Activated CD8-positive, alpha-beta memory T cell treated with anti-CD3 and anti-CD28 coated beads for 48 hours (primary cell): ENCODE measurements around the gene UPF1.

ENCODE experiments used
- DNase-seq, 3 experiments: peaks; one replicate each; pipeline ENCODE4 v3.0.0-alpha.2; 2020; ENCODE audit warnings: low read depth in 2 of 3, low spot score in 2 of 3

Gene UPF1

GRCh38 chr19:18831524-18832305 lies at the start of gene UPF1:
UPF1 (plus strand) TSS chr19:18831959; CDS start chr19:18832210, 251 bp downstream.
- DNase-seq, result peak; percentile 88 to 94 (median 90)

GRCh38 chr19:18782559-18783225 lies 49.1 kb upstream of the UPF1 start:
- no peak for DNase-seq

DNA sequence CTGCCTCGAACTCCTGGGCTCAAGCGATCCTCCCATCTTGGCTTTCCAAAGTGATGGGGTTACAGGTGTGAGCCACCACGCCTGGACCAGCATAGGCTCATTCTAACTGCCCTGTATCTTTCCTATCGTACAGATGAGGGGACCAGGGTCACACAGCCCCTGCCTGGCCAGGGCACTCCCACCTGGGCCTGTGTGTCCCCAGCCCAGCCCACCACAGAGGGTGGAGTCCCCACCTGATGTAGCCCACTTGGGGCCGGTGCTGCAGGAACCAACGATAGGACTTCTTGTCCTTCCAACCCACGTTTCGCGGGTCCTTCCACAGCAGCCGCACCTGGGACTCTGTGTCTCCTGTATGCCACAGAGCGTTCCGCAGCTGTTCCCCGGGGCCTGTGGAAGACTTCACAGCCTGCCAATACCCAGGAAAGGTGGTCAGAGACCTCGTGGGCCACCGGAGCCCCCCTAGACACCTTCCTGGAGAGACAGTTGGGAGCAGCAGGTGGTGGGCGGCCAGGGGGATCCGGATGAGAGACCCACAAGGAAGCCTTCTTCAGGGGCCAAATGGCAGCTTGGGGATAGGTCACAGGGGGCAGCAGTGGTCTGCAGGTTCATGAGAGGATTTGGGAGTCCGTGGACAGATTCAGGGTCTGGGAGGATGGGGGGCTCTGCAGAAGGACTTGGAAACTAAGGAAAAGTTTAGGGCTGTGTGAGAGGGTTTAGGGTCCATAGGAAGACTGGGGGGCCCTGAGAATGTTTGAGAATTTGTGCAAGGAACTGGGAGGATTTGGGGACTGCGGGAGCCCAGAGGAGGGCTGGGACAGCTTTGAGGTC lies 47.6 kb upstream of the UPF1 start:
- DNase-seq, result no peak

DNA sequence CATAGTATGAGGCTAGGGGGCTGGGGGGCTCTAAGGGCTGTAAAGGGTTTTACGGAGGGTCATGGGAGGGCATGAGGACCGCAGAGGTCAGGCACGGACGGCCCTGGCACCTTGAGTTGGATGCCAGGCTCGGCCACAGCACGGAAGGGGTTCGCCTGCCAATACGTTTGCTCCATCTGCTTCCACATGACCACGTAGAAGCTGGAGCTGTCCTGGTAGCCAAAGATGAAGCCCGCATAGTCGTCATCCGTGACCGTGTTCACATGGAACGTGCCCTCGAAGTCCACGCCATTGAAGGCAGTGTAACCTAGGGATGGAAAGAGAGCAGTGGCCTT lies 47.0 kb upstream of the UPF1 start:
- DNase-seq, result no peak

DNA sequence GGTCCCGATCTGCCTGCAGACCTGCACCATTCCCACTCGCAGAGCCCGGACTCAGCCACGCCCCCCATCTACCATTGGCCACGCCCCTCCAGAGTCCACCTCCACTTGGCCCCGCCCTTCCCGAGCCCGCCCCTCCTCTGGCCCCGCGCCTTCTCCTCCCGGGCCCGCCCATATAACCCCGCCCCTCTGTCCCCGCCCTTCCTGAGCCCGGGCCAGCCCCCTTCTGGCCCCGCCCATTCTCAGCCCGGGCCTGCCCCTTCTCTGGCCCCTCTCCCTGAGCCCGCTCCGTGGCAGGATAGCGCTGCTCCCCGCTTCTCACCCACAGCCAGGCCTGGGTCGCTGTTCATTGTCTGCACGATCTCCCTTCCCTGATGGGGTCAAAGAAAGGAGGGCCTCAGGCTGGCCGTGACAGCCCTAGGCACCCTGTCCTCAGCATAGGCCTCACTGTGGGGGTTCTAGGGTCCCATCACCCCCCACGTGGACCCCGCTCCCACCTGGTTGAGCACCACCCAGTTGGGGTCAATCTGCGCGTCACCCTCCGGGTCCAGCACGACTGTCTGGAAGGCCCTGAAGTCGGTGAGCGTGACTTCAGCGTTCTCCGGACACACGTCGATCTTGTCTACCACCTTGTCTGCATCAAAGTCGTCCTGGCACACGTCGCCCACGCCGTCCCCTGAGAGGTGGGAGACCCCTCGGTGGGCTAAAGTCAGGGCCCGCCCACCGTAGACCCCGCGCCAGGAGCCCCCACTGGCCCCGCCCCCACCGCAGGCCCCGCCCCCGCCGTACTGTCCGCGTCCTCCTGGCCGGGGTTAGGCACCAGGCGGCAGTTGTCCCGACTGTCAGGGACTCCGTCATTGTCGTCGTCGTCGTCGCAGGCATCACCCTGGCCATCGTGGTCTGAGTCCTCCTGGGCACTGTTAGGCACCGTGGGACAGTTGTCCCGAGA lies 46.3 kb upstream of the UPF1 start:
- peak; percentile 43 to 80 (median 44) for DNase-seq

- DNase-seq, result no peak
These were observed 43.0 kb upstream of the UPF1 start for GRCh38 chr19:18788529-18789421.

GRCh38 chr19:18789422-18789869 lies 42.3 kb upstream of the UPF1 start:
- no peak for DNase-seq

- no peak for DNase-seq
These were observed 41.7 kb upstream of the UPF1 start for GRCh38 chr19:18789883-18790565.

DNA sequence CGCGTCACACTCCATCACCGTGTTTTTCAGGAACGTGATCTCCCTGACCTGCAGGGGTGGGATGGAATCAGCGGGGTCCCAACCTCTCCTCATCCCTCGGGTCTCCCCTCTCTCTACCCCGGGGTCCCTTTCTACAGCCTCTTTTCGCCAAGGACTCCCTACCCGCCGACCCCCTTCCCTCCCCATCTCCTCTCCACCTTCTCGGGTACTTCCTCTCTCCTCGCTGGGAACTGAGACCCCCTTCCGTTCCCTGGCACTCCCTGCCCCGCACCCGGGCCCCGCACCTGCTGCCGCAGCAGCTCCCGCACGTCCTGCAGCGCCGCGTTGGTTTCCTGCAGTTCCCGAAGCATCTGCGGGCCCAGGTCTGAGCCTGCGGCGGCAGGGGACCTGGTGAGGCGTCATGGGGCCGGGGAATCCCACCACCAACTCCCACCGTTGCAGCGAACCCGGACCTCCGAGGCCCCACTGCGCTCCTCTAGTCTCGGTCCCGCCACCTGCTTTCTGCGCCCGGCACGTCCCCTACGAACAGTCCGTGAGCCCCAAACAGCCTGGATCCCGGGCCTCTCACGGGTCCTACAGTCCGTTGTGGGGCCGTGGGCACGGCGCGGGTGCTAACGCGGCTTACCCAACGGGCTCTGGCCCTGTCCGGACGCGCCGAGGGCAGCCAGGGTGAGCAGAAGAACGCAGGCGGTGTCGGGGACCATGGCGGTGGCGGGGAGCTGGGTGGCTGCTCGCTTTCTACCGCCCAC lies 41.0 kb upstream of the UPF1 start, which contains the start of gene COMP:
COMP (minus strand) TSS at position 740 of the 749 bp plus-strand sequence; CDS start at position 704, 36 bp downstream.
- DNase-seq, result no peak

- DNase-seq, result no peak
These were observed 40.5 kb upstream of the UPF1 start for GRCh38 chr19:18791315-18791678.

DNA sequence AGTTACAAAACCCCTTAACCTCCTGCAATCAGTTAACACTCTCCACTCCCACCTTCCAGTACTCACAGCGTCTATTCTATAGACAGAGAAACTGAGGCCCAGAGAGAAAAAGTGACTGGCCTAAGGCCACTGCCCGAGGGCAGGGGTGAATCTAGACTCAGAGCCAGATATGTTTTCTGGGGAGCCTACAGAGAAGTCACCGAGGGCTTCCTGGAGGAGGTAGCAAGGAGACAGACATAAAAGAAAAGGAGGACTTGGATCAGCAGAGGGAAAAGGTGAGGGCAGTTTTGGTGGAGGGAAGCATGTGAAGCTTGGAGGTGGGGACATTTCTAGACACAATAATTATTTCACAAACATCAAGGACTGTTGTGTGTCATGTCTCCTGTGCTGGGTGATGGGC lies 39.1 kb upstream of the UPF1 start:
- DNase-seq, result no peak

GRCh38 chr19:18793144-18794028 lies 38.4 kb upstream of the UPF1 start:
- no peak for DNase-seq

DNA sequence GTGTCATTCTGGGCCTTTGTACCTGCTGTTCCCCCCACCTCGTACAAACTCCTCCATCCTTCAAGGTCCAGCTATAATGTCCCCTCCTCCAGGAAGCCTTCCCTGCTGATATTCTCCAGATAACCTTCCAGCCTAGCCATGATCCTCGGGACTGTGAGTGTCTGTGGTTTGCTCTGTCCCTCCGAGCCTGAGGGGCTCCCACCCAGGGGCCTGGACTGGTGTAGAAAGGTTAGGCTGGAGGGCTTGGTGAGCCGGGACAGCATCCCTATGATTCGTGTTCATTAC lies 37.8 kb upstream of the UPF1 start:
- no peak for DNase-seq

DNA sequence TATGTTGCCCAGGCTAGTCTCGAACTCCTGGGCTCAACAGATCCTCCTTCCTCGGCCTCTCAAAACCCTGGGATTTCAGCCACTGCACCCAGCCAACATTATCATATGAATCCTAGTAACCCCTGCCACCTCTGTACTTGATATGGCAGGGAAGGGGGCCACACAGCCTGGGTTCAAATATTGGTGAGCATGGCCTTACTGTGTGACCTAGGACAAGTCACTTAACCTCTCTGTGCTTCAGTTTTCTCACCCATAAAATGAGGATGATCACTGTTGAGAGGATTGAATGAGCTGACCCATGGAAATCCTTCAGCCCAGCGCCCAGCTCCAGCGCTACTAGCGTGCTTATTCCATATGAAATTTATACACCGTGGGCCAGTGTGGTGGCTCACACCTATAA lies 37.1 kb upstream of the UPF1 start:
- DNase-seq, result no peak

GRCh38 chr19:18795540-18795939 lies 36.2 kb upstream of the UPF1 start:
- DNase-seq, result no peak

GRCh38 chr19:18796239-18796638 lies 35.5 kb upstream of the UPF1 start:
- no peak for DNase-seq
